IPS-NIHi7 (cell line): ENCODE results near the gene RELL2.
"Not testable (repeated sequence)": the region's sequence is repeated elsewhere in the genome, so short reads cannot be mapped to it uniquely, and the experiment has no call there.

Experiments
- DNase-seq: peaks from one replicate; pipeline ENCODE4 v3.0.0; 2012; ENCODE audit warnings: mixed read lengths; ENCODE audit errors: extremely low spot score

Gene RELL2, protein sequence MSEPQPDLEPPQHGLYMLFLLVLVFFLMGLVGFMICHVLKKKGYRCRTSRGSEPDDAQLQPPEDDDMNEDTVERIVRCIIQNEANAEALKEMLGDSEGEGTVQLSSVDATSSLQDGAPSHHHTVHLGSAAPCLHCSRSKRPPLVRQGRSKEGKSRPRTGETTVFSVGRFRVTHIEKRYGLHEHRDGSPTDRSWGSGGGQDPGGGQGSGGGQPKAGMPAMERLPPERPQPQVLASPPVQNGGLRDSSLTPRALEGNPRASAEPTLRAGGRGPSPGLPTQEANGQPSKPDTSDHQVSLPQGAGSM

DNA sequence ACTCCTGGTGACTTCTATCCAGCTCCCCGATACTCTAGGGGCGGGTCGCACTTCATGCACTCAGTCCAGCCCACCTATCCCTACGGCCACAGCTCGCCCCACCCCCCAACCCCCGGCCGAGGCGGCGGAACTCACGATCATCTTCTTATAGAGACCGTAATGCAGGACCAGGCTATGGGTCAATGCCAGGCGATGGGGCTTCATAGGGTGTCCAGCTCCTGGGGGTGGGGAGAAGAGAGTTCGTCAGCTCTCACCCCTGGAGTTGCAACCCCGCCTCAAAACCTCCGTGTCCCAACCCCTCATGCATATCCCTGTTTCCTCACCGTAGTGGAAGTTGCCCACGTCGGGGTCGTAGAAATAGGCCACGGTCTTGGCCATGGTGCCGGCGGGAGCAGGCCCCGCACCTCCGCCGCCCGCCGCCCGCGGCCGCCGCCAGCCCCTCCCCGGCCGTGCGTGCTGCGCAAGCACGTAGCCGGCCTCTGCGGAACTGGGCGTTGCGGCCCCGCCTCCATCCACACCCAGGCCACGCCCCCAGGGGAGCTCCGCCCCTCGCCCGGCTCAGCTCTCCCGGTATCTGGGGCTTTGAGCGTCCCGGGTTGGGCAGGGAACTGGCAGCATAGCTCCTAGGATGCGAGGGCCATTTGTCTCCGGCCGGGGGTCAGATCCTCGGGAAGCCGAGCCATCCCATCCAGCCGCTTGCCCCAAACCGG is at the start of gene RELL2, which contains the start of gene HDAC3:
TSS of gene RELL2 (plus strand) at position 585 of the 710 bp plus-strand sequence. CDS start 1,229 bp downstream, outside the sequence.
TSS of gene HDAC3 (minus strand) at position 437 of the 710 bp plus-strand sequence. CDS start at position 378, 59 bp downstream.
- peak; percentile 97 for DNase-seq

DNA sequence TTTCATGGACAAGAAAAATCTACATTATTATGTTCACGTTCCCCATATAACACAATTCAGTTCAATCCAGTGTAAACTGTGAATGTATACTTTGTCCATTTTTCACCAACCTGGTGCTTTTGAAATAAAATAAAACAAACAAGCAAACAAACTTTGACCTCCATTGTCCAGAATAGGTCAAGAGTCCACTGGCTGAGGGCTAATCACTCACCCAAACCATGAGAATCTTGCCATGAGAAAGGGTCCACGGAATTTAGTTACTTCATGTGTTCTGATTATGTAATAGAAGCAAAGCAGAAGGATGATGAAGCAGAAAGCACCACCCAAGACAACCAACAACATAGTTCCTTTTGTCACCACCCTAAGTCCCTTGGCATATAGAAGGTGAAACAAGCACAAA is 46.7 kb upstream of the RELL2 start:
- DNase-seq: no peak

DNA sequence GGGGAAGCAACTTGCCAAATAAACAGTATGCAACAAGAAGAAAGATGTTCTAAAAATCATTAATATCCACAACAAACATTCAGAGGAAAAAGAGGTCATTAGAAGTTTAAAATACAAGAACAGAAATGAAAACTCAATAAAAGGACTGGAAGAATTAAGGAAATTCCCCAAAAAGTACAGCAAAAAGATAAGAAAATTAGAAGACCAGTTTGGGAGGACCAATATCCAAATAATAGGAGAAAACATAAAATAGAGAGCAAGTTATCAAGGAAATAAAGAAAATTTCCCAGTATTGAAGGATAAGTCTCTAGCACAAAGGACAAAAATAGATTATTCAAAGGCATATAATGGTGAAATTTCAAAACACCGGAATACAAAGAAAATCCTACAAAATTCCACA is 39.9 kb upstream of the RELL2 start:
- no peak for DNase-seq

DNA sequence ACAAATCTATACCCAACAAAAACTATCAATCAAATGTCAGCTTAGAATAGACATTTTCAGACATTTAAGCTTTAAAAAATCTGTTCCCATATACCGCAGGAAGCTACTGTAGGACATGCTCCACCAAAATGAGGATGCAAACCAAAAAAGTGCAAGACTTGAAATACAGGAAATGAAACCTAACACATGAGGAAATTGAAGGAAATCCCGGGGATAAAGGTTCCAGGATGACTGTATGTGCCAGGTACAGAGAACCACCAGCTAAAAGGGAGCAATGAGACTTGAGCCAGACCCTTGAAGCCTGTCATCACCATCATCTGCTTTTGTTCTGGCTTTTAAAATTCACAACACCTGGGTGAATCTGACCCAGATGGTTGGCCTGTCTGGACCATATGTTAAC is 39.4 kb upstream of the RELL2 start:
- no peak for DNase-seq

DNA sequence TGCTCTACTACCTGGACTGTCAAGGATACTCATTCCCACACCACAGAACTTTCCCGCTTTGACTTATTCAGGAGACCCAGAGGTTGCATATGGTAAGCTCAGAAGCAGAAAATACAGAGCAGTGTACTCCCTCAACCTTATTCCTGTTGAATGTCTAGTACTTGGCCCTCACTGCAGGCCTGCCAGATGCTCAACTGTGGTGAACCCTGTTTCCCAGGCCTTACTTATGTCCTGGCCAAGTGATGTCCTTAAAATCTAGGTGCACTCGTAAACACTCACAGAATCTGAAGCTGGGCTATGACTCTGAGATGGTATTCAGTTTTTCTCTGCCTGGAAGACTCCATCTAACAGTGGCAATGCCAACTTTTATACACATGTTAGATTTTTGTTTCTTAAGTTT is 39.0 kb upstream of the RELL2 start:
- DNase-seq: no peak

DNA sequence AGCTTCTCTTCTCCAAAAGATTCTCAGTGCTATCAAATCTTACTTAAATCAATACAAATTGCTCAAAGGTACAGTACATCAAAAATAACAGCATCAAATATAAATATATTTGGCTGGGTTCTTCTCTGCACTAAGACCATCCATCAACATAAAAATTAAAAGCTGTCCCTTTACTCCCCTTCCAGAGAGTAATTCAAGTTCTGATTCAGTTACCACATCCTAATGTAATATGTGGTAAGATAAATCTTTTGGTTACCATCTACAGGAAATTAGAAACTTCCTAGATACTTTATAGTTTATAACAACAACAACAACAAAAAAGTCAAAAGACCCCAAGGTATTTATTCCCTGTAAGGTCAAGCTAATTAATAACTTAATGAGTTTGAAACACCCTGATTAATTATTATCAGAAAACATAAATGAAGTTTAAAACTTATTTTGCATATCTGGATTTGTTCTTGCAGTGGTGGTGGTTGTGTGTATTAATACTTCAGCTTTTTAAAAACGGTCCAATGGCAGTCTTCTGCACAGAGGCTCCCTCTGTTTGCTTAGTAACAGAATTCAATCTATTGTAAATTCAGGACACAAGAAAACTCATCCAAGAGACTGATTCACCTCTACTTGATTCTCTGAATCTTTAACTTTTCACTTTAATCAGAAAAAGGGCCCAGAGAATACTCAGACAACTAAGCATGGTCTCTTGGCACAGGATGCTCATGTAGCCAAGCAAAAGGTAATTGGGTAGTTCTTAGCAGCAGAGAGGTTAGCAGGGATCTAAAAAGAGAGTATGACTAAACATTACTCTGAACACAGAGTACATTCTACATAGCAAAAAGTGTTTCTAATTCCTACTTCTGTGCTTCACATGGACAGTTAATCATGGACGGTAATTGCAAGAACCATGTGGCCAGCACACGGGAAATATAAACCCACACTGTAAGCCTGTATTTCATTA is 38.1 kb upstream of the RELL2 start:
- no peak for DNase-seq

DNA sequence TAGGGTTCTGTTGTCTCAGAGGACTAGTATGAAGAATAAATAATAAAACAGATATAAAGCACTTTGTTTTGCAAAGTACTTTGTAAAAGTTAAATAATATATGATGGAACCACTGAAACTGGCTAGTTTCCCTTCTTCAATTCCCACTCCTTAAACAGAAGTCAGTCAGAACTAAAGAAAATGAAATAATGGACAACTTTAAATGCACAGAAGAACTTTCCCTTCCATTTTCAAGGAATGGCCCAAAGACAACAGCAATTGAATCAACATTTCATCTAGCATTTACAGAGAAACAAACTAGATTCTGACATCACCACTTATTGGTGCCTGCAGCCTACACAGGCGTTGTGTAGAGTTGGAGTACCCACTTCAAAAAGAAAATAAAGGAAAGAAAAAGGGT is 34.2 kb upstream of the RELL2 start:
- no peak for DNase-seq

DNA sequence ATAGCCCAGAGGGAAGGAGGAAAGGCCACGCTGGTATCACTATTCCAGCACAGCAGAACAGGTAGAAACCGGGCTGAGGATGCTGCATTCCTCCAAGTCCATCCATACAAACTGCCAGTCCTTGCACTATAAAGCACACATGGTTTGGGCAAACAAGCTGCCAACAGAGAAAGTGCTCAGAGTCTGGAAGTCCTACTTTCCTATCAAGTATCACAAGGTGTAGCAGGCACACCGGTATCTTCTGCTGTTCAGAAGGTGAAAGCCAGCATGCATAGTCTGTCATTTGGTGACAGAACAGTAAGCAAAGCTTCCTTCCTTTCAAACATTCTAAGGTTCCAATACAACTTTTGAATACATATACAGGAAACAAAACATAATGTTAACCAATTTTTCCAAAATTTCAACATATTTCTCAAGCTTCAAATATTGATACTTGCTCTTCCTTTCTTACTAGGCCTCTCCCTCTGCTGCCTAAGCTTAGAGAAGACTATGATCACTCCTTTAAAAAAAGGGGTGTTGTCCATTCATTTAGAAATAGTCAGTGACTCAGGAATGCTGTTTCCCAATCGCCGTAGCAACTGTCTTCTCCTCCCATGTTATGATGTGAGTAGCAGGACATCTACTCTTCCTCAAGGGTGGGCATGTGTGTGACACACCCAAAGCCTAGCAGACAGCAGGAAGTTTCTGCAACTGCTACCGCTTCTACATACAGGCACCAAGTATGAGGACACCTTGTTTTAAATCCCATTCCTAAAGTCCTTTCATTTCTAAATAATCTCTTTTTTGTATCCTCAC is 32.7 kb upstream of the RELL2 start:
- peak; percentile 30 for DNase-seq

DNA sequence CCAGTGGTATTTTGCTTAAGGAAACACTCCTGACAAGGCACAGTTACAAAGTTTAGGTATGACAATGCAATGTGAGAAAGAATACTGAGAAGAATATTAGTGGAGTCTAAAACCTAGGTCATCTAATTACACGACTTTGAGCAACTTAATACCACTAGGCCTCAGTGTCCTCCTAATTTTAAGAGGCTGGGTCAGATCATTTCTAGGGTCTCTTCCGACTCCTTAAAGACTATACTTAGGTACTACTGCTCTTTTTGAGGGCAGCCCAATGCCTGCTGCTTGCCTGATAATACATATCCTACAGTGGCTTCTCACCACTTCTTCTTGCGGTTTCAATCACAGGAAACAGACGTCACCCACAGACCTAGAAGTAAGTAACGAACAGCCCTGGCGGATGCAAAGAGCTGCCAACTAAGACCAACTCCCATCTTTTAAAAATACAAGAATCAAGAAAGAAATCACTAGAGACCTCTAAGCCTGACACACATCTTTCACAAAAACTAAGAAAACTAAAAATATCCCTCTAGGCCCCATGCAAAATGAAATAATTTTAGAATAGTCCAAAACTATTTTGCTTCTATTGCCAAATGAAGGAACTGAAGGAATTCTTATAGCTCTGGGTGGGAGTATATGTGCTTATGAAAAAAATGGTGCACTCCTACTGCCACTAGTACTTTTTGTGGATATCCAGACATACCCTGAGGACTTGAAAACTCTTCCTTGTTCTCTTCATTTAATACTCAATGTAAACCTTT is 31.1 kb upstream of the RELL2 start:
- DNase-seq: no peak

DNA sequence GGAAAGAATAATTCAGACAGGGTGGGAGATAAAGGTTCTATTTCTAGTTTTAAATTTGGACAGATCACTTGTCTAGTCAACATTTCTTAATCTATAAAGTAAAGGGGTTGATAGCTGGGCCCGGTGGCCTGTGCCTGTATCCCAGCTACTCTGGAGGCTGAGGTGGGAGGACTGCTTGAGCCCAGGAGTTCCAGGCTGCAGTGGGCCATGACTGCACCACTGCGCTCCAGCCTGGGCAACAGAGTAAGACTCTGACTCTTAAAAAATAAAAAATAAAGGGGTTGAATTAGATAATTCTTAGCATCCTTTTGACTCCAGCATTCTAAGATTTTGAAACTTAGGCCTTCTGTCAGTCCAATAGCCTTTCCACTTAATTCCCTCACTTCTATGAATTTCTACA is 28.8 kb upstream of the RELL2 start:
- no peak for DNase-seq

DNA sequence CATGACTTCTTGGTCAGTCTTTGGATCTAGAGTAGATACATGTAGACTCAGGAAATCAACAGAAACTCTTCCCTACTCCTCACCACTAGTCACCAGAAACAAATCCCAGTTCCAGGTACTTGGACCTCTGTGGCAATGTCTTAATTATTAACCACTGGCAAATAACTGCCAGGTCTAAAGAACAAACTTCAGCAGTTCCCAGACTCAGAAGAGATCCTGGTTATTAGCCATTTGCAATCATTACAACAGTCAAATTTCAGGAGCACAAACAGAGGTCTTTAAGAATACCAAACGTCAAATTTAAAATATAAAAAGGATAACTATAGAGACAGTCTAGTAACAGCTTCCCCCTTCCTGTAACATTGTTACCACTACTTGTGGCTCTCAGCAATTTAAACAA is 28.2 kb upstream of the RELL2 start:
- no peak for DNase-seq

DNA sequence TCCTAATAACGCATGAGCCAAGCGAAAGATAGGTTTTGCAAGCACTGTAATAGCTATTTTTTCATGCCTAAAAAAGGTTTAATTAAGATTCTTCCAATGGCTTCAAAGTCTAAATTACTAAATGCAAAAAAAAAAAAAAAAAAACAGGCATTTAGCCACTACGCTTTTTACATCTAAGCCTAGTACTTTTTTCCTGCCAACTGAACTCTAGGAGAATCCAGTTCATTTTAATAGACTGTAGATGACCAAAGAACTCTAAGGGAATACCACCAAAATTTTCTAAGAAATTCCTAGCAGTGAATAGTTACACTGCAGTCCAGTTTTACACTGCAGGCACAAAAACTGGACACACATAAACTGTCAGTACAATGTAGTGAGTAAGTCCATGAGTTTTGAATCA is 27.8 kb upstream of the RELL2 start:
- no peak for DNase-seq

DNA sequence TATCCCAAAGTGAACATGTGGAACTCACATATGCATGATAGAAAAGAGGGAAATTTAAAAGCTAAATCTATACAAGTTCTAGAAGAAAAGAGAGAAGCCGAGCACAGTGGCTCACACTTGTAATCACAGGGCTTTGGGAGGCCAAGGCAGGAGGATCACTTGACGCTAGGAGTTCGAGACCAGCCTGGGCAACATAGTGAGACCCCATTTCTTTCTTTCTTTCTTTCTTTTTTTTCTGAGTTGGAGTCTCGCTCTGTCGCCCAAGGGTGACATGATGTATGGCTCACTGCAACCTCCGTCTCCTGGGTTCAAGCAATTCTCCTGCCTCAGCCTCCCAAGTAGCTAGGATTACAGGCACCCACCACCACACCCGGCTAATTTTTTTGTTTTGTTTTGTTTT is 26.9 kb upstream of the RELL2 start:
- not testable (repeated sequence) for DNase-seq

DNA sequence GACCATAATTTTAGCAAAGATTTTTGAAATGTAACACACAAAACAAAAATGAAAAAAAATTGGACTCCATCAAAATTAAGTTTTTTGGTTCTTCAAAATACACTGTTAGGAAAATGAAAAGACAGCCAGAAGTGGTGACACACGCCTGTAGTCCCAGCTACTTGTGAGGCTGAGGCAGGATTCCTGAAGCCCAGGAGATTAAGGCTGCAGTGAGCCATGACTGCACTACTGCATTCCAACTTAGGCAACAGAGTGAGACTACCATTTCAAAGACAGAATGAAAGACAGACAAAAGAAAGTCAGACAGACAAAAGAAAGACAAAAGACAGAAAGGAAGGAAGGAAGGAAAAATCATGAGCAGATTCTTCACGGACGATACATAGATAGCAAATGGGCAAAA is 25.5 kb upstream of the RELL2 start:
- DNase-seq: no peak

DNA sequence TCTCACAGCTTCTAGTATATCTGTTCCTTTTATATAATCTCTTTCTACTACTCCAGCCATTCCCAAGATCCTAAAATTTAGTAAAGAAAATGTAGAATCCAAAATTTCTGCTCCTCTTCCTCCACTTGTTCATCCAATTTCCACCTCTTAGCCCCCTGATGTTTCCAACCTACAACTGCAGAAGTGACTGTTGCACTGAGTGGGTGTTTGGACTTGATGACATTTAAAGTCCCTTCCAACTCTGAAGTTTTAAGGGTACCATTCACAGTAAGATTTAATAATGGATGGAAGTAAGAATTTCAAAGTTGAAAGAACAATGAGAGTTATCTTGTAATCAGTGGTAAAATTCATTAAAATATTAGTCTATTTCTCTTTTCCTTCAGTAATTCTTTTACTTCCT is 23.5 kb upstream of the RELL2 start:
- DNase-seq: no peak

DNA sequence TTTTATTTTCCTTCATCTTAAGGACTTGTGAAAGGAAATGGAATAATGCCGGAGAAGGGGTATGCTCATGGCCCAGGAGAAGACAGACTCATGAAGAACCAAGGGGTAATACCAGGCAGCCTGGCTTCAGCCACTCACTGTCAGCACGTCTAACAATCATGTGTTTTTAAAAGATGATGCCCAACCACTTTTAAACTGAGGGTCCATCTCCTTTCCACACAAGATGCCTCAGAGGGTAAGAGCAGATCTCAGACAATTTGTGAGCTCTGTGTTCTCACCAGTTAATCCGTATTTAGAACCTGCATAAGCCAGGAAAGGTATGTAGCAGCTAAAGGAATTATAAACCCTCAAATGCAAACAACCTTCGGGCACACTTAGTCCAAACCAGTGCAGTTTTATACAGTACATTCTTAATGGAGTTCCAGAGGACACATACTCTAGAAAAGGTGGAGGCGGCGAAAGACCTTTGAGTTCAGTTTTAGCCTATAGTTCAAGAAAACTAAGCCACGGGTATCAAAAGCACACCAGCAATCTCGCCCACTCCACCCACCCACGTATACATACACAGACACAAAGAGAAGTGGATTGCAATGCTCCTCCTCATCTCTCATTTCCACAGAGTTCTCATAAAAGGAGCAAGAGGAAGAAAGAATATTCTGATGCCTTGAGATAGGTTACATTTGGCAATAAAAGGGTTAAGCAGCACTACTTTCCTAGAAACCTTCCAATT is 20.6 kb upstream of the RELL2 start:
- no peak for DNase-seq

DNA sequence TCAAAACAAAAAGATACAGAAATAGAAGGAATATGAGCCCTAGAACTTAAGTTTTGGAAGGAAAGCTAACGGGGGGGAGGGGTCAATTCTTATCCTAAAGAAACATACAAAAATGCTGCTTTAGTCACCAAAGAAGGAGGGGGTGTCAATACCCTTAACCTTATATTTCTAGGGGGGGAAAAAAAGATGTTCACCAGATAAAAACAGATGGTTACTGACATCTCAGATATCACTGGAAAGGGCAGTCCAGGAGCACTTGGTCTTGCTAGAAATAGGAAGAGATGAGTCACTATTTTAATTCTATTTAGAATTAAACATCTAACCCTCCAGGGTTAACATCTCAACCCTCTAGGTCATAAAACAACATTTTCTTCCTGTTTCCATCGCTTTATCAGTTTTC is 19.7 kb upstream of the RELL2 start:
- DNase-seq: no peak

DNA sequence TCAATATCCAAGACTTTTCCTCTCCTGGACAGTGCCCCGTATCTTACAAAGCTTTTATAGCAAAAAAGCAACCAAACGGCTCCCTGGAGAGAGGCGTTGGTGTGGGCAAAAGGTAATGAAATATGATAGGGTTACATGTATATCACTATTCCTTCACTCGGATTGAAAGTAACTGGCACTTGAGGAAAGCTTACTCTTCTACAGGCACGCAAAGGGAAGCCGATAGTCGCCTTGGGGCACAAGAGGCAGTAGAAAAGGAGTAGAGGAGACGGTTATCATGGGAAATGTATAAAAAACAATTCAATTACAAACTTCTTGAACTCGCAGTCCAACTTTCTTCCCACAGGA is 19.1 kb upstream of the RELL2 start:
- no peak for DNase-seq

DNA sequence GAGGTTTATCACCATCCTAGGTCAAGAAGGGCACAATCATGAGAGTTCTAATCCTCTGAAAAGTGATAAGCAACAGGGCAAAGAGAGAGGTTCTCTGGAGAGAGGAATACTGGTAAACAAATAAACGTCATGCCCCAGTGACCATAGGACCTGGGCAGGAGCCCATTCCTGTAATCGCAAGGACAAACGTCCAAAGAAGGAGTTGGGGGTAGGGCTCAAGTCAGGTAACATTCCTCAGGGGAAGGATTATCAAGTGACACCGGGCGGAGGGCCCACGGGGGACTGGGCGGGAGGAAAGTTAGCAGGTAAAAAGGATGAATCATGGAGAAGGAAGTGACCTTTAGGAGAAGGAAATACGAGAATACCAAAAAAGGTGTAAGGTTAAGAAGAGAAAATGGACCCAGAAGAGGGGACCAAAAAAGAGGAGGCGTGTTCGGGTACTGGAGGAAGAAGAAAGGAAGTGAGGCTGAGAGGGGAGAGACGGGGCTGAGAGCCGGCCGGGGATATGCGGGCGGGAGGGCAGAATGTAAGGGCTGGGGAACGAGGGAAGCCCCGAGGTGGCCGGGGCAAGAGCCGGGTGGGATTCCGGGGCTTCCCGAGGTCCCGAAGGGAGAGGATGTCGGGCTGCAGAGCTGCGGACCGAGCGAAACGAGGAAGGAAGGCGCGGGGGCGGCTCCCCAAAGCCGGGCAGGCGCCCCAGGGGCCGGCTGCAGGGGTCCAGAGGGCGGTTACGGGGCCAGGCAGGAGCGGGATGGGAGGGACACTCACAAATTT is 18.6 kb upstream of the RELL2 start:
- DNase-seq: peak; percentile 62
